ENCODE data around the gene CEMIP. TPM values are rescaled to one million over a fixed set of nuclear protein-coding genes. Genes with fewer than 3 reads are reported as not detected.

CEMIP gene
- total and polyA plus RNA-seq, 11 donors: 0.04 to 9.6 (median 0.19) TPM

DNA sequence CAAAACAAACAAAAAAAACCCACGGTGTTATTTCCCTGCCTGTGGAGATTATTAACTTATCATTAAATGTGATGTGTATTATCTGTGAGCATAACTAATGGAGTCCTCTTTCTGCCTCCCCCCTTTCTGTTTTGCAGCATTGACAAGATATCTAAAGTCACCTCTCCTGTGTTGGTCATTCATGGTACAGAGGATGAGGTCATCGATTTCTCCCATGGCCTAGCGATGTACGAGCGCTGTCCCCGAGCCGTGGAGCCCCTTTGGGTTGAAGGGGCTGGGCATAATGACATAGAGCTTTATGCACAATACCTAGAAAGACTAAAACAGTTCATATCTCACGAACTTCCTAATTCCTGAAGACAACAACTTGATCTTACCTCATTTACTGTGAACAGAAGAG is 25.2 kb upstream of the CEMIP start:
- peaks cover 0 to 25% (median 3%) of the 10 kb centered on the region in 9 donors for H3K36me3 ChIP-seq
- no peak overlapping the region for H3K4me3 ChIP-seq
- ATAC-seq (no peak), DNase-seq (no peak)
- H3K9me3 ChIP-seq: no peaks in the 10 kb centered on the region
- intact Hi-C loops (cut with DNase I): no loop called here
- H3K27me3 ChIP-seq: no peaks in the 10 kb centered on the region
- H3K4me1 ChIP-seq: no peaks in the 10 kb centered on the region
- 89 to 95% (median 94%) methylated on average over 8 of the region's 8 CpGs for WGBS, 4 donors
- no peak for TF ChIP-seq POLR2A (IDR thresholded peaks at IDR 0.05)
- TF ChIP-seq CTCF (IDR thresholded peaks at IDR 0.05): no peak
- H3K27ac ChIP-seq: no peak overlapping the region

DNA sequence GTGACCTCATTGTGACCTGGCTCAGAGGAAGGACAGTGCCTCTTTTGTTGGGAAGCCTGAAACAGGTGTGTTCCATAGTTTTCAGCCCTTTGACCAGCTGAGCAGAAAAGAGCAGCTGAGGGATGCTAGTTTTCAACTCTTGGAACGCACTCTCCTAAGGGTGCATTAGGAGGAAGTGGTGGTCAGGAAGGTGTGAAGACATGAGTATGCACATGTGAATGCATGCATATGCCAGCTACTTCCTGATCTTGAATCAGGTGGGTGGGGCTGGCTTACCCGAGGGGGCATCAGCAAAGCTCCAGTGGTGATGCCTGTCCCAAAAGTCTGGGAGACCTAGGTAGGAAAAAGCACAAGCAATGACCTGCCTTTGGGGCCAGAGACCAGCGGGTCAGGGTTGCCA is 23.3 kb upstream of the CEMIP start:
- Histone ChIP-seq H3K4me1 (no peaks in the 10 kb centered on the region), H3K9me3 (no peaks in the 10 kb centered on the region), H3K27me3 (no peaks in the 10 kb centered on the region), H3K36me3 (peaks cover 0 to 11% (median 3%) of the 10 kb centered on the region in 9 donors), H3K4me3 (no peak overlapping the region), H3K27ac (no peak overlapping the region)
- intact Hi-C loops (cut with DNase I): no loop called here
- ATAC-seq (no peak), DNase-seq (no peak)
- TF ChIP-seq CTCF (IDR thresholded peaks at IDR 0.05) (no peak), POLR2A (IDR thresholded peaks at IDR 0.05) (no peak)
- WGBS, 4 donors: 86 to 89% (median 88%) methylated on average over 3 of the region's 3 CpGs

DNA sequence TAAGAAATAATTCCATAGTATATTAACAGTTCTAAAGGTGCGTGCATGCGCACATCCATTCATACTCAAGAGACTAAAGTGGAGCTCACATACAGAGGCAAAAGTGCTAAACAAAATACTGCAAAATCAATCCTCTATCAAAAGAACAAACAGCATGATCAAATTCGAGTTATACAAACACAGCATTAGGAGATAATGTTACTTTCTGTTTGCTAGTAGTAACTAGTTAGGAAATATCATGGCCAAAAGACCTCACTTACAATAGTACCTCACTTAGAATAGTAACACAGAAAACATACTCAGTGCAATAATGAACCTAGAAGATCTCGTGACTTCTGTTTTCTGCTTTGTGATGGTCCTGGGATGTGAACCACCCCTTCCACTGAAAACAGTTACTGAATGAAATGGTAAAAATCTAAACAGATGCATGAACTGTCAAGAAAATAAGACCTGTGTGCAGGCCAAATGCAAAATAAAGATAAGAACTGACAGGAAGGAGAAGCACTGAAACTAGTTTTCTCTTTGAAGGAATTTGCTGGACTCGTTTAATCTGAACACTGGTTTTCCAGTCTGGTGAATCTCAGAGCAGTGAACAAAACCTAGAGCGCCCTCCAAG is 20.9 kb upstream of the CEMIP start:
- WGBS, 4 donors: 78 to 83% (median 81%) methylated on average over 6 of the region's 6 CpGs
- TF ChIP-seq CTCF (IDR thresholded peaks at IDR 0.05): no peak
- TF ChIP-seq POLR2A (IDR thresholded peaks at IDR 0.05): no peak

DNA sequence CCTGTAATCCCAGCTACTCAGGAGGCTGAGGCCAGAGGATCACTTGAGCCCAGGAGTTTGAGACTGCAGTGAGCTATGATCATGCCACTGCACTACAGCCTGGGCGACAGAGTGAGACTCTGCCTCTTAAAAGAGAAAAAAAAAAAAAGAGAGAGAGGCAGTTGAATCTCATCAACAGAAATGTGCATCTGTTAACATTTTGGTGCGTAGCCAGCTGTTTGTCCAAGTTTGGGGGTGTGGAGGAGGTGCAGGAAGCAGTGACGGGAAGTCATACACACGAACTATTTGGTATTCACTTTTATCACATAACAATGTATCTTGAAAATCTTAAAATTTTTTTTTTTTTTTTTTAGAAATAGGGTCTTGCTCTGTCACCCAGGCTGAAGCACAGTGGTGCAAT is 18.2 kb upstream of the CEMIP start:
- no peak overlapping the region for H3K27ac ChIP-seq
- WGBS, 4 donors: 24 to 37% (median 32%) methylated on average over 4 of the region's 4 CpGs
- no peaks in the 10 kb centered on the region for H3K9me3 ChIP-seq
- ATAC-seq: no peak
- H3K36me3 ChIP-seq: no peaks in the 10 kb centered on the region
- DNase-seq: no peak
- TF ChIP-seq POLR2A (IDR thresholded peaks at IDR 0.05): no peak
- TF ChIP-seq CTCF (IDR thresholded peaks at IDR 0.05): no peak
- intact Hi-C loops (cut with DNase I): loop anchor here in 1 of 10 donors (5.0 kb wide), 1 partner anchor 194 kb away; no protein-coding TSS in a partner anchor
- H3K4me1 ChIP-seq: no peaks in the 10 kb centered on the region
- no peak overlapping the region for H3K4me3 ChIP-seq
- no peaks in the 10 kb centered on the region for H3K27me3 ChIP-seq

More for the DNA sequence above, 20.9 kb upstream of the CEMIP start:
- intact Hi-C loops (cut with DNase I): no loop called here
- no peak overlapping the region for H3K27ac ChIP-seq
- H3K36me3 ChIP-seq: peaks cover 0 to 8% (median 0%) of the 10 kb centered on the region in 9 donors
- H3K4me1 ChIP-seq: no peaks in the 10 kb centered on the region
- no peaks in the 10 kb centered on the region for H3K27me3 ChIP-seq
- DNase-seq (no peak), ATAC-seq (no peak)
- H3K4me3 ChIP-seq: no peak overlapping the region
- H3K9me3 ChIP-seq: no peaks in the 10 kb centered on the region
